Ishikawa (cell line): ENCODE results near the gene AIG1.

Experiments
- CEBPB ChIP-seq: IDR thresholded peaks from 2 replicates; pipeline ENCODE4 v1.6.1; 2012
- CREB1 ChIP-seq: IDR thresholded peaks from 2 replicates; pipeline ENCODE4 v1.6.1; 2012; ENCODE audit warnings: low read depth
- EGR1 ChIP-seq: IDR thresholded peaks from 2 replicates; pipeline ENCODE4 v1.6.1; 2012
- EP300 ChIP-seq: IDR thresholded peaks from 2 replicates; pipeline ENCODE4 v1.6.1; 2012; ENCODE audit warnings: borderline replicate concordance
- FOXM1 ChIP-seq: IDR thresholded peaks from 2 replicates; pipeline ENCODE4 v1.6.1; 2012; ENCODE audit warnings: low read depth, borderline replicate concordance
- NFIC ChIP-seq: IDR thresholded peaks from 2 replicates; pipeline ENCODE4 v1.6.1; 2012
- RAD21 ChIP-seq: IDR thresholded peaks from 2 replicates; pipeline ENCODE4 v1.6.1; 2012; ENCODE audit warnings: low read depth
- TAF1 ChIP-seq: IDR thresholded peaks from 2 replicates; pipeline ENCODE4 v1.6.1; 2012; ENCODE audit warnings: low read depth, mild to moderate bottlenecking
- TCF12 ChIP-seq: IDR thresholded peaks from 2 replicates; pipeline ENCODE4 v1.6.1; 2012; ENCODE audit warnings: low read depth
- TEAD4 ChIP-seq: IDR thresholded peaks from 2 replicates; pipeline ENCODE4 v1.6.1; 2012
- YY1 ChIP-seq: IDR thresholded peaks from 2 replicates; pipeline ENCODE4 v1.6.1; 2012; ENCODE audit warnings: low read depth
- ZBTB7A ChIP-seq: IDR thresholded peaks from 2 replicates; pipeline ENCODE4 v1.6.1; 2012; ENCODE audit warnings: low read depth
- TF ChIP-seq, protein P1 (sequence below): IDR thresholded peaks from 2 replicates; pipeline ENCODE4 v1.6.1; 2012; ENCODE audit warnings: low read depth, mild to moderate bottlenecking
- TF ChIP-seq, protein P2 (sequence below): IDR thresholded peaks from 2 replicates; pipeline ENCODE4 v1.6.1; 2012
- TF ChIP-seq, protein P3 (sequence below): IDR thresholded peaks from 2 replicates; pipeline ENCODE4 v1.6.1; 2012

Gene AIG1

DNA sequence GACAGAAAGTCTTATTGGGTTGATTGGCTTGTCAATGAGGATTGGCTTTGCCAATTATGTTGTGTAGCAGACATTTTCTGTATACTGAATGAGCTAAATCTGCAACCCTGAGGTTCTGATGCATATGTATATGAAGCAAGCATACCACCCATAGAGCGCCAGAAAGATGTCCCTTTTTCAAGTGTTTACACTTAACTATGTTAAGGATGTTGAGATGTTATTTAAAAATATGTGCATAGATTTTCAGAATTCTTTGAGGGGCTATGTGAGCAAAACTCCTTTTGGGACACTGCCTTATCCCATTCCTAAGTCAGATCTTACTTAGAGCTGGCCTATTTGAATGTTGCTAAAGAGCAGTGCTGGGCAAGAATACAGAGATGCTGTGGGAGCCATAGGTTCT is 1.9 kb downstream of the AIG1 start:
- TF ChIP-seq CEBPB: no peak
- TF ChIP-seq, protein P1, sequence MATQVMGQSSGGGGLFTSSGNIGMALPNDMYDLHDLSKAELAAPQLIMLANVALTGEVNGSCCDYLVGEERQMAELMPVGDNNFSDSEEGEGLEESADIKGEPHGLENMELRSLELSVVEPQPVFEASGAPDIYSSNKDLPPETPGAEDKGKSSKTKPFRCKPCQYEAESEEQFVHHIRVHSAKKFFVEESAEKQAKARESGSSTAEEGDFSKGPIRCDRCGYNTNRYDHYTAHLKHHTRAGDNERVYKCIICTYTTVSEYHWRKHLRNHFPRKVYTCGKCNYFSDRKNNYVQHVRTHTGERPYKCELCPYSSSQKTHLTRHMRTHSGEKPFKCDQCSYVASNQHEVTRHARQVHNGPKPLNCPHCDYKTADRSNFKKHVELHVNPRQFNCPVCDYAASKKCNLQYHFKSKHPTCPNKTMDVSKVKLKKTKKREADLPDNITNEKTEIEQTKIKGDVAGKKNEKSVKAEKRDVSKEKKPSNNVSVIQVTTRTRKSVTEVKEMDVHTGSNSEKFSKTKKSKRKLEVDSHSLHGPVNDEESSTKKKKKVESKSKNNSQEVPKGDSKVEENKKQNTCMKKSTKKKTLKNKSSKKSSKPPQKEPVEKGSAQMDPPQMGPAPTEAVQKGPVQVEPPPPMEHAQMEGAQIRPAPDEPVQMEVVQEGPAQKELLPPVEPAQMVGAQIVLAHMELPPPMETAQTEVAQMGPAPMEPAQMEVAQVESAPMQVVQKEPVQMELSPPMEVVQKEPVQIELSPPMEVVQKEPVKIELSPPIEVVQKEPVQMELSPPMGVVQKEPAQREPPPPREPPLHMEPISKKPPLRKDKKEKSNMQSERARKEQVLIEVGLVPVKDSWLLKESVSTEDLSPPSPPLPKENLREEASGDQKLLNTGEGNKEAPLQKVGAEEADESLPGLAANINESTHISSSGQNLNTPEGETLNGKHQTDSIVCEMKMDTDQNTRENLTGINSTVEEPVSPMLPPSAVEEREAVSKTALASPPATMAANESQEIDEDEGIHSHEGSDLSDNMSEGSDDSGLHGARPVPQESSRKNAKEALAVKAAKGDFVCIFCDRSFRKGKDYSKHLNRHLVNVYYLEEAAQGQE: no peak
- TF ChIP-seq, protein P2, sequence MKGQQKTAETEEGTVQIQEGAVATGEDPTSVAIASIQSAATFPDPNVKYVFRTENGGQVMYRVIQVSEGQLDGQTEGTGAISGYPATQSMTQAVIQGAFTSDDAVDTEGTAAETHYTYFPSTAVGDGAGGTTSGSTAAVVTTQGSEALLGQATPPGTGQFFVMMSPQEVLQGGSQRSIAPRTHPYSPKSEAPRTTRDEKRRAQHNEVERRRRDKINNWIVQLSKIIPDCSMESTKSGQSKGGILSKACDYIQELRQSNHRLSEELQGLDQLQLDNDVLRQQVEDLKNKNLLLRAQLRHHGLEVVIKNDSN: no peak
- no peak for TF ChIP-seq CREB1
- TF ChIP-seq EGR1: no peak
- TF ChIP-seq ZBTB7A: no peak
- TF ChIP-seq FOXM1: no peak
- TF ChIP-seq TCF12: no peak
- TF ChIP-seq, protein P3, sequence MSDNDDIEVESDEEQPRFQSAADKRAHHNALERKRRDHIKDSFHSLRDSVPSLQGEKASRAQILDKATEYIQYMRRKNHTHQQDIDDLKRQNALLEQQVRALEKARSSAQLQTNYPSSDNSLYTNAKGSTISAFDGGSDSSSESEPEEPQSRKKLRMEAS: no peak
- no peak for TF ChIP-seq TEAD4
- TF ChIP-seq RAD21: no peak
- no peak for TF ChIP-seq EP300
- TF ChIP-seq YY1: no peak
- TF ChIP-seq TAF1: no peak
- TF ChIP-seq NFIC: no peak

DNA sequence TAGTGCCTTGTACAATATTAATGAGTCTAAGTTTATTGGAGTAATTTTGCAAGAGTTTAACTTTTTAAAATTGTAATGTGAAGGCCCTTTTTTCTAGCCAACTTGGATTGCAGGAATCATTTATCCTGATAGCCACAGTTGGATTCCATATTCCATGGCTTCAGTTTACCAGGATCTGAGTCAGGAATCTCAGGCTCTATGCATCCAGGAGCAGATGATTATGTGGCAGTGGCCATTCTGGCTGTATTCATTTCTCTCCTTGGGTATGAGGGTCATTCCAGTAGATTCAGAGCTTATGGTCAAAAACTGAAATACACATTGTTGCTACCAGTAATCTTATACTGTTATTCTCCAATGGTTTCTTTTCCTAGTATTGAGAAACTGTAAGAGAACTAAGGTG is 2.9 kb downstream of the AIG1 start:
- TF ChIP-seq CREB1: no peak
- TF ChIP-seq, protein P2: no peak
- TF ChIP-seq NFIC: no peak
- TF ChIP-seq YY1: no peak
- TF ChIP-seq ZBTB7A: no peak
- TF ChIP-seq, protein P1: no peak
- TF ChIP-seq, protein P3: no peak
- TF ChIP-seq FOXM1: no peak
- no peak for TF ChIP-seq TAF1
- TF ChIP-seq TEAD4: no peak
- TF ChIP-seq EP300: no peak
- no peak for TF ChIP-seq RAD21
- no peak for TF ChIP-seq TCF12
- no peak for TF ChIP-seq CEBPB

DNA sequence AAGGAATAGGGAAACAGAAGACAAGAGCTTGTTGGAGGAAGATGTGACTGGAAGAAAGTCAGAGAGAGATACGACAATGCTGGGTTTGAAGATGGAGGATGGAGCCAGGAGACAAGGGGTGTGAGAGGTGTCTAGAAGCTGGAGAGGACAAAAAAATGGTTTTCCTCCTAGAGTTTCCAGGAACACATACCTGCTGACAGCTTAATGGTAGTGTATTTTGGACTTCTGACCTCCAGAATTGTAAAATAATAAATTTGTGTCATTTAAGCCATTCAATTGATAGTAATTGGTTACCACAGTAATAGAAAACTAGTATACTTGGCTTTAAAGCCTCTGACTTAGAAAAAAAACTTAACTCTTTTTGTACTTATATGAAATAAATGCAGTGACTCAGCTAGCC is 3.6 kb downstream of the AIG1 start:
- TF ChIP-seq, protein P3: no peak
- TF ChIP-seq RAD21 (no peak), FOXM1 (no peak), EGR1 (no peak), TCF12 (no peak)

DNA sequence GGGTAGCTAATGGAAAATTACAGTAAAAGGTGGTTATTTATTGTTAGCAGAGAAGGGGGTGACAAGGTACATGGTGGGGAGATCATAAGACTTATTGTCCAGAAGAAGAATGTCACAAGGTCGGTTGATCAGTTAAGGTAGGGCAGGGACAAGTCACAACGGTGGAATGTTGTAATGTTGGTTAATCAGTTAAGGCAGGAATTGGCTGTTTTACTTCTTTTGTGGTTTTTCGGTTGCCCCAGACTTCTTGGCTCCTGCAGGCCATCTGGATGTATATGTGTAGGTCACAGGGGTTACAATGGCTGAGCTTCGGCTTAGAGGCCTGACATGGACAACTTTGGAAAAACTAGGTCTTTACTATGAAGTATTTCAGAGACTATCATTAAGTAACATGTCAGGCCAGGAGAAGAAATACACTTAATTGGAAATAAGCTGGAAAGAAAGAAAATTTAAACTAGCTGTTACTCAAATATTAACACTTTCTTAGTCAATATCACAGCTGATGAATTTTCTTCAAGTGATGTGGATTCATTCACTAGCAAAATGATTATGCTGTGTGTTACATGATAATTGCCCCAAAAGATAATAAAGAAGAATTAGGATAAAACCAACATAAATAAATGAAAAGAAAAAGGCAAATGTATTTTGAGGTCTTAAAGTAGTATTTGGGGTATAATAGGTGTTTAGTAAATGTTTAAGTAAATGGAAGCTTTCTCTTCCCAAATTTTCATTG is 4.4 kb downstream of the AIG1 start:
- TF ChIP-seq, protein P3: no peak
- no peak for TF ChIP-seq FOXM1
- no peak for TF ChIP-seq YY1
- TF ChIP-seq CEBPB: no peak
- TF ChIP-seq RAD21: no peak
- no peak for TF ChIP-seq EP300
- no peak for TF ChIP-seq EGR1
- TF ChIP-seq NFIC: no peak
- TF ChIP-seq, protein P1: no peak
- TF ChIP-seq ZBTB7A: no peak
- no peak for TF ChIP-seq CREB1
- no peak for TF ChIP-seq TAF1
- no peak for TF ChIP-seq TEAD4
- TF ChIP-seq, protein P2: no peak
